IMR-90 (cell line): ENCODE results near the gene AP4B1. TPM values are rescaled to one million over a fixed set of nuclear protein-coding genes. Genes with fewer than 3 reads are reported as not detected.

Experiments
- ATAC-seq: fragments of 200-7000 bp; cut with Tn5 transposase; 2 replicates; pipeline ENCODE4 v1.9.1; 2020; ENCODE audit warnings: low read depth, mild to moderate bottlenecking, moderate library complexity
- BruUV-seq: library from RNA; stranded (reverse); fragments of 400-500 nt; replicated peaks from 2 replicates; lab custom pipeline; 2021; lab: Mats Ljungman, UMichigan
- CTCF ChIA-PET: fragments of 300-600 bp; formaldehyde crosslinking; extraction: SDS; loops from one replicate; lab custom pipeline; 2021; ENCODE audit warnings: antibody characterized with exemption; lab: Yijun Ruan, JAX
- POLR2A ChIA-PET: fragments of 300-600 bp; sonication (Branson Sonifier 250); formaldehyde crosslinking; loops from one replicate; lab custom pipeline; 2022; ENCODE audit warnings: antibody characterized with exemption; ENCODE audit not compliant: unreplicated experiment; lab: Charles Lee
- DNase-seq: peaks from one replicate; pipeline ENCODE4 v3.0.0; 2013
- H2AFZ ChIP-seq: replicated peaks from 2 replicates; pipeline ENCODE3; 2013; ENCODE audit warnings: low read length, mild to moderate bottlenecking; ENCODE audit not compliant: poor library complexity
- H2AK5ac ChIP-seq: 2 replicates; pipeline ENCODE4 v1.6.1; 2013; ENCODE audit warnings: low read depth, low read length, inconsistent platforms
- H2AK9ac ChIP-seq: replicated peaks from 2 replicates; pipeline ENCODE3; 2013; ENCODE audit warnings: mild to moderate bottlenecking, low read depth, low read length, moderate library complexity; ENCODE audit not compliant: poor library complexity
- H2BK120ac ChIP-seq: 2 replicates; pipeline ENCODE4 v1.6.1; 2013; ENCODE audit warnings: low read depth, low read length, inconsistent platforms
- H2BK15ac ChIP-seq: 3 replicates; pipeline ENCODE4 v1.6.1; 2013; ENCODE audit warnings: low read depth, low read length, inconsistent platforms
- H2BK20ac ChIP-seq: 2 replicates; pipeline ENCODE4 v1.6.1; 2013; ENCODE audit warnings: low read depth, mild to moderate bottlenecking, inconsistent platforms, low read length, moderate library complexity
- H2BK5ac ChIP-seq: 2 replicates; pipeline ENCODE4 v1.6.1; 2013; ENCODE audit warnings: mild to moderate bottlenecking, low read depth, low read length, inconsistent platforms; ENCODE audit not compliant: poor library complexity, severe bottlenecking
- H3K14ac ChIP-seq: replicated peaks from 2 replicates; pipeline ENCODE4 v1.6.1; 2013; ENCODE audit warnings: low read depth, low read length, inconsistent platforms
- H3K18ac ChIP-seq: 2 replicates; pipeline ENCODE4 v1.6.1; 2013; ENCODE audit warnings: low read depth, low read length, control low read depth
- H3K23ac ChIP-seq: 2 replicates; pipeline ENCODE4 v1.6.1; 2013; ENCODE audit warnings: low read depth, low read length, inconsistent platforms
- H3K27ac ChIP-seq: 2 replicates; pipeline ENCODE4 v1.5.1; 2013; ENCODE audit warnings: mild to moderate bottlenecking, control low read depth, low read length; ENCODE audit not compliant: insufficient read depth
- H3K27me3 ChIP-seq: 2 replicates; pipeline ENCODE4 v1.6.1; 2013; ENCODE audit warnings: low read length; ENCODE audit not compliant: control insufficient read depth, insufficient read depth
- H3K36me3 ChIP-seq: 2 replicates; pipeline ENCODE4 v1.6.1; 2013; ENCODE audit warnings: low read length, mixed read lengths; ENCODE audit not compliant: control insufficient read depth, insufficient read depth
- H3K4ac ChIP-seq: 2 replicates; pipeline ENCODE4 v1.6.1; 2013; ENCODE audit warnings: low read depth, low read length, inconsistent platforms
- H3K4me1 ChIP-seq: 2 replicates; pipeline ENCODE4 v1.6.1; 2013; ENCODE audit warnings: low read length, mixed read lengths; ENCODE audit not compliant: control insufficient read depth, insufficient read depth
- H3K4me2 ChIP-seq: 2 replicates; pipeline ENCODE4 v1.6.1; 2013; ENCODE audit warnings: low read depth, mild to moderate bottlenecking, control low read depth, low read length, moderate library complexity
- H3K4me3 ChIP-seq: 2 replicates; pipeline ENCODE4 v1.5.1; 2013; ENCODE audit warnings: low read depth, mild to moderate bottlenecking, control low read depth, low read length, moderate library complexity; ENCODE audit not compliant: insufficient read depth
- H3K56ac ChIP-seq: 2 replicates; pipeline ENCODE4 v1.6.1; 2013; ENCODE audit warnings: low read length, inconsistent platforms; ENCODE audit not compliant: insufficient read depth; ENCODE audit errors: extremely low read depth
- H3K79me1 ChIP-seq, 2 experiments: 2 replicates each; pipeline ENCODE4 v1.6.1; 2013; ENCODE audit warnings: low read length in 2 of 2, inconsistent platforms in 1 of 2, low read depth in 1 of 2
- H3K9ac ChIP-seq: 2 replicates; pipeline ENCODE4 v1.6.1; 2013; ENCODE audit warnings: low read depth, low read length, control low read depth
- H3K9me1 ChIP-seq: 2 replicates; pipeline ENCODE4 v1.6.1; 2013; ENCODE audit warnings: low read length, inconsistent platforms; ENCODE audit not compliant: insufficient read depth
- H3K9me3 ChIP-seq: 2 replicates; pipeline ENCODE4 v1.6.1; 2013; ENCODE audit warnings: low read length; ENCODE audit not compliant: control insufficient read depth, insufficient read depth
- H4K20me1 ChIP-seq: 2 replicates; pipeline ENCODE4 v1.6.1; 2013; ENCODE audit warnings: low read length, inconsistent platforms; ENCODE audit not compliant: insufficient read depth
- H4K5ac ChIP-seq: 2 replicates; pipeline ENCODE4 v1.6.1; 2013; ENCODE audit warnings: mild to moderate bottlenecking, low read depth, low read length, control low read depth
- H4K8ac ChIP-seq, 2 experiments: 2 replicates each; pipeline ENCODE4 v1.6.1; 2013; ENCODE audit warnings: low read depth in 2 of 2, low read length in 2 of 2, control low read depth in 1 of 2, inconsistent platforms in 1 of 2
- H4K91ac ChIP-seq: 2 replicates; pipeline ENCODE4 v1.6.1; 2013; ENCODE audit warnings: low read depth, low read length, inconsistent platforms; ENCODE audit not compliant: insufficient read depth
- CEBPB ChIP-seq: IDR thresholded peaks from 2 replicates; pipeline ENCODE4 v1.6.1; 2012; ENCODE audit warnings: low read depth, low read length, improper control_type of control experiment
- CHD1 ChIP-seq: IDR thresholded peaks from 2 replicates; pipeline ENCODE4 v1.6.1; 2012; ENCODE audit warnings: low read depth, low read length, improper control_type of control experiment
- FOS ChIP-seq: fragments of 150-350 bp; IDR thresholded peaks from 2 replicates; pipeline ENCODE4 v1.6.1; 2016; ENCODE audit warnings: low read depth, low read length
- MAFK ChIP-seq: IDR thresholded peaks from 2 replicates; pipeline ENCODE4 v1.6.1; 2012; ENCODE audit warnings: low read depth, low read length, improper control_type of control experiment
- MXI1 ChIP-seq: IDR thresholded peaks from 2 replicates; pipeline ENCODE4 v1.6.1; 2012; ENCODE audit warnings: low read depth, mild to moderate bottlenecking, low read length, moderate library complexity, borderline replicate concordance
- RAD21 ChIP-seq: IDR thresholded peaks from 2 replicates; pipeline ENCODE4 v1.6.1; 2012; ENCODE audit warnings: low read length, improper control_type of control experiment
- RCOR1 ChIP-seq: IDR thresholded peaks from 2 replicates; pipeline ENCODE4 v1.6.1; 2012; ENCODE audit warnings: mild to moderate bottlenecking, low read length, improper control_type of control experiment; ENCODE audit not compliant: insufficient replicate concordance
- SMC3 ChIP-seq: fragments of 150-350 bp; IDR thresholded peaks from 2 replicates; pipeline ENCODE4 v1.6.1; 2016; ENCODE audit warnings: low read depth, mild to moderate bottlenecking, antibody characterized with exemption, low read length, moderate library complexity
- WGBS, 2 experiments: methylation state at CpG; one replicate each; pipeline versions ENCODE4 v1.1.5 to v1.1.7; 2013; ENCODE audit warnings: missing lambda C conversion rate in 2 of 2; ENCODE audit not compliant: insufficient read length in 1 of 2; ENCODE audit errors: extremely low coverage in 2 of 2; 5-methylcytosine and 5-hydroxymethylcytosine counted together
- dilution Hi-C: fragments of 300-500 bp; cut with HindIII; formaldehyde crosslinking; loops from one replicate; pipeline ENCODE4 v1.14.3; 2018; ENCODE audit warnings: low sequenced_read_pairs; ENCODE audit not compliant: unreplicated experiment
- in situ Hi-C: fragments of 300-500 bp; cut with MboI; formaldehyde crosslinking; loops from 3 replicates; pipeline ENCODE4 v1.14.3; 2019; ENCODE audit warnings: low sequenced_read_pairs, inconsistent platforms, mixed read lengths
- intact Hi-C: fragments of 100-400 bp; cut with micrococcal nuclease; formaldehyde crosslinking; loops from 2 replicates; pipeline ENCODE4 v1.10.0; 2022
- polyA plus RNA-seq, 3 experiments: library from polyadenylated mRNA; depleted of rRNA; stranded (reverse); fragments of >200 nt; gene quantifications; 2 replicates each; pipeline ENCODE4 v1.2.3, GENCODE V29; 2012; ENCODE audit warnings: low replicate concordance in 1 of 3
- total RNA-seq: library from RNA; depleted of rRNA; stranded (reverse); fragments of >200 nt; gene quantifications from 2 replicates; pipeline ENCODE4 v1.2.3, GENCODE V29; 2012
- TF ChIP-seq, protein P1 (sequence below): conservative IDR thresholded peaks from 2 replicates; pipeline ENCODE4 v1.5.1; 2012; ENCODE audit warnings: mild to moderate bottlenecking, low read depth, low read length, improper control_type of control experiment
- TF ChIP-seq, protein P2 (sequence below): fragments of 150-350 bp; IDR thresholded peaks from 2 replicates; pipeline ENCODE4 v1.6.1; 2017; ENCODE audit warnings: mild to moderate bottlenecking, antibody characterized with exemption, low read length, low read depth

The AP4B1 gene
- total and polyA plus RNA-seq, 2 of the 4 experiments (the other 2 are of a cell fraction): 15.6 to 18.1 TPM

DNA sequence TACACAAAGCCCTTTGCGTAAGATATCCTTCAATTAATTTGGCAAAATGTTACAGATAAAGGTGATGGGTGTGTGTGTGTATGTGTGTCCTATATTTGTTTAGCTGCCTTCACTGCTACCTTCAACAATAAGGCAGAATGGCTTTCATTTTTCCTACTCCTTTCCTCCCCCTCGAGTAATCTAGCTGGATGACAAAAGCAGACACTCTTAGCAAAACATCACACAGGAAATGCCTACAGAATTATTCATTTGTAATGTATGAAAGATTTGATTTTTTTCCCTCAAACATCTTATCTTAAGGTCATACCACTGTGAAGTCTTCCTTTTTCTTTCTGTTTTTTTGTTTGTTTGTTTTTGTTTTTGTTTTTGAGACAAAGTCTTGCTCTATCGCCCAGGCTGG is 43.7 kb downstream of the AP4B1 start:
- H3K36me3 ChIP-seq: no peaks in the 10 kb centered on the region
- H4K91ac ChIP-seq: peak overlapping the region; percentile 84
- H3K9me1 ChIP-seq: no peaks in the 10 kb centered on the region
- H4K8ac ChIP-seq: peak overlapping the region; percentile 79 to 87
- H2AFZ ChIP-seq: no peak overlapping the region
- WGBS, 2 experiments: no CpG with 5 or more reads among the region's 3 CpGs
- H3K27me3 ChIP-seq: no peaks in the 10 kb centered on the region
- in situ Hi-C loops (loop anchor here (25.0 kb wide), 1 partner anchor 426 kb away; no protein-coding TSS in a partner anchor), intact Hi-C loops (no loop called here), dilution Hi-C loops (no loop called here)
- peak overlapping the region; percentile 88 for H3K4ac ChIP-seq
- H4K5ac ChIP-seq: peak overlapping the region; percentile 75
- H2BK20ac ChIP-seq: peak overlapping the region; percentile 97
- H3K14ac ChIP-seq: peak overlapping the region; percentile 95
- peak overlapping the region; percentile 88 for H3K56ac ChIP-seq
- ChIA-PET CTCF (no interaction called here), POLR2A (interaction anchor here (0.5 kb wide), 1 partner anchor 984 kb away, joined by 3 read pairs; no protein-coding TSS in a partner anchor)
- ATAC-seq: peak; percentile 90
- no peaks in the 10 kb centered on the region for H4K20me1 ChIP-seq
- H2AK5ac ChIP-seq: peak overlapping the region; percentile 6; the same call in 1 of the 2 replicates
- H2BK5ac ChIP-seq: peak overlapping the region; percentile 94
- no TSS peak for BruUV-seq
- peaks cover 10% of the 10 kb centered on the region for H3K4me1 ChIP-seq
- TF ChIP-seq, protein P1, sequence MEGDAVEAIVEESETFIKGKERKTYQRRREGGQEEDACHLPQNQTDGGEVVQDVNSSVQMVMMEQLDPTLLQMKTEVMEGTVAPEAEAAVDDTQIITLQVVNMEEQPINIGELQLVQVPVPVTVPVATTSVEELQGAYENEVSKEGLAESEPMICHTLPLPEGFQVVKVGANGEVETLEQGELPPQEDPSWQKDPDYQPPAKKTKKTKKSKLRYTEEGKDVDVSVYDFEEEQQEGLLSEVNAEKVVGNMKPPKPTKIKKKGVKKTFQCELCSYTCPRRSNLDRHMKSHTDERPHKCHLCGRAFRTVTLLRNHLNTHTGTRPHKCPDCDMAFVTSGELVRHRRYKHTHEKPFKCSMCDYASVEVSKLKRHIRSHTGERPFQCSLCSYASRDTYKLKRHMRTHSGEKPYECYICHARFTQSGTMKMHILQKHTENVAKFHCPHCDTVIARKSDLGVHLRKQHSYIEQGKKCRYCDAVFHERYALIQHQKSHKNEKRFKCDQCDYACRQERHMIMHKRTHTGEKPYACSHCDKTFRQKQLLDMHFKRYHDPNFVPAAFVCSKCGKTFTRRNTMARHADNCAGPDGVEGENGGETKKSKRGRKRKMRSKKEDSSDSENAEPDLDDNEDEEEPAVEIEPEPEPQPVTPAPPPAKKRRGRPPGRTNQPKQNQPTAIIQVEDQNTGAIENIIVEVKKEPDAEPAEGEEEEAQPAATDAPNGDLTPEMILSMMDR: no peak
- TF ChIP-seq CEBPB: no peak
- TF ChIP-seq FOS: no peak
- TF ChIP-seq RAD21: no peak
- no peak for TF ChIP-seq RCOR1
- TF ChIP-seq MAFK: no peak
- TF ChIP-seq SMC3: no peak
- TF ChIP-seq, protein P2, sequence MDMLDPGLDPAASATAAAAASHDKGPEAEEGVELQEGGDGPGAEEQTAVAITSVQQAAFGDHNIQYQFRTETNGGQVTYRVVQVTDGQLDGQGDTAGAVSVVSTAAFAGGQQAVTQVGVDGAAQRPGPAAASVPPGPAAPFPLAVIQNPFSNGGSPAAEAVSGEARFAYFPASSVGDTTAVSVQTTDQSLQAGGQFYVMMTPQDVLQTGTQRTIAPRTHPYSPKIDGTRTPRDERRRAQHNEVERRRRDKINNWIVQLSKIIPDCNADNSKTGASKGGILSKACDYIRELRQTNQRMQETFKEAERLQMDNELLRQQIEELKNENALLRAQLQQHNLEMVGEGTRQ: no peak
- TF ChIP-seq MXI1: no peak
- TF ChIP-seq CHD1: no peak
- H3K27ac ChIP-seq: peak overlapping the region; percentile 94
- H3K18ac ChIP-seq: peak overlapping the region; percentile 97
- H3K23ac ChIP-seq: peak overlapping the region; percentile 62
- peak overlapping the region; percentile 71 for H2BK15ac ChIP-seq
- H3K9me3 ChIP-seq: no peaks in the 10 kb centered on the region
- peak; percentile 80 for DNase-seq
- no peaks in the 10 kb centered on the region for H3K79me1 ChIP-seq
- H3K9ac ChIP-seq: peak overlapping the region; percentile 55; the same call in 1 of the 2 replicates
- H3K4me2 ChIP-seq: peak overlapping the region; percentile 78; the same call in 1 of the 2 replicates
- H3K4me3 ChIP-seq: no peak overlapping the region; the same call in 1 of the 2 replicates
- H2BK120ac ChIP-seq: peak overlapping the region; percentile 98
- H2AK9ac ChIP-seq: no peak overlapping the region
